ENCODE data around the gene WTIP.

WTIP gene

GRCh38 chr19:34479396-34479795, 2.2 kb upstream of the WTIP start:
- no peak for DNase-seq

GRCh38 chr19:34480491-34480890, 1.1 kb upstream of the WTIP start:
- no peak for DNase-seq

GRCh38 chr19:34481861-34482379, 362 bp downstream of the WTIP start:
- no peak for DNase-seq

GRCh38 chr19:34482380-34483250, 1.1 kb downstream of the WTIP start:
- DNase-seq, result no peak

- no peak for DNase-seq
Observed at GRCh38 chr19:34484328-34484727, 2.8 kb downstream of the WTIP start.

- no peak for DNase-seq
Observed at GRCh38 chr19:34485831-34486230, 4.3 kb downstream of the WTIP start.

- no peak for DNase-seq
Observed at GRCh38 chr19:34487651-34488051, 6.1 kb downstream of the WTIP start.

- no peak for DNase-seq
Observed at GRCh38 chr19:34489175-34489574, 7.6 kb downstream of the WTIP start.

- DNase-seq, result no peak
Observed at GRCh38 chr19:34490141-34490766, 8.7 kb downstream of the WTIP start.

- DNase-seq, result no peak
Observed at GRCh38 chr19:34493038-34493648, 11.6 kb downstream of the WTIP start.

- DNase-seq, result no peak
Observed at GRCh38 chr19:34493649-34494044, 12.1 kb downstream of the WTIP start.

- DNase-seq, result no peak
Observed at GRCh38 chr19:34494601-34495000, 13.0 kb downstream of the WTIP start.

- DNase-seq, result no peak
Observed at GRCh38 chr19:34495416-34495815, 13.9 kb downstream of the WTIP start.

- DNase-seq, result no peak
Observed at GRCh38 chr19:34497112-34497805, 15.7 kb downstream of the WTIP start.

GRCh38 chr19:34499155-34499834, 17.7 kb downstream of the WTIP start:
- DNase-seq, result no peak

- DNase-seq, result no peak
Observed at GRCh38 chr19:34500656-34501120, 19.1 kb downstream of the WTIP start.

GRCh38 chr19:34501339-34502320, 20.1 kb downstream of the WTIP start:
- DNase-seq, result peak; percentile 89

- no peak for DNase-seq
Observed at GRCh38 chr19:34502582-34503411, 21.2 kb downstream of the WTIP start.

- no peak for DNase-seq
Observed at GRCh38 chr19:34503531-34504272, 22.1 kb downstream of the WTIP start.
